ENCODE data around the gene NFU1.
"Not testable (repeated sequence)": the region's sequence is repeated elsewhere in the genome, so short reads cannot be mapped to it uniquely, and the experiment has no call there.

Gene NFU1

GRCh38 chr2:69386360-69386759, 50.9 kb downstream of the NFU1 start:
- DNase-seq: no peak

- DNase-seq: no peak
These were observed 51.6 kb downstream of the NFU1 start for GRCh38 chr2:69385443-69386151.

- no peak for DNase-seq
These were observed 52.6 kb downstream of the NFU1 start for GRCh38 chr2:69384618-69385081.

GRCh38 chr2:69383176-69383812, 53.9 kb downstream of the NFU1 start:
- no peak for DNase-seq

- no peak for DNase-seq
These were observed 54.7 kb downstream of the NFU1 start for GRCh38 chr2:69382547-69382946.

- DNase-seq: no peak
These were observed 55.9 kb downstream of the NFU1 start for GRCh38 chr2:69381337-69381737.

GRCh38 chr2:69380072-69380917, 56.9 kb downstream of the NFU1 start:
- DNase-seq: no peak

GRCh38 chr2:69376403-69376802, 60.8 kb downstream of the NFU1 start:
- no peak for DNase-seq

GRCh38 chr2:69375494-69376353, 61.5 kb downstream of the NFU1 start:
- peak; percentile 57 for DNase-seq

- DNase-seq: no peak
These were observed 64.5 kb downstream of the NFU1 start for GRCh38 chr2:69372767-69373166.

GRCh38 chr2:69369802-69370201, 67.4 kb downstream of the NFU1 start:
- no peak for DNase-seq

- no peak for DNase-seq
These were observed 68.6 kb downstream of the NFU1 start for GRCh38 chr2:69368588-69368987.

GRCh38 chr2:69359371-69359770, 77.9 kb downstream of the NFU1 start:
- no peak for DNase-seq

- no peak for DNase-seq
These were observed 78.3 kb downstream of the NFU1 start for GRCh38 chr2:69358914-69359313.

GRCh38 chr2:69356471-69356870, 80.8 kb downstream of the NFU1 start:
- no peak for DNase-seq

- DNase-seq: not testable (repeated sequence)
These were observed 82.3 kb downstream of the NFU1 start for GRCh38 chr2:69354976-69355375.

- no peak for DNase-seq
These were observed 83.9 kb downstream of the NFU1 start for GRCh38 chr2:69353360-69353759.

GRCh38 chr2:69348781-69349180, 88.5 kb downstream of the NFU1 start:
- DNase-seq: no peak

All from NCI-H748 treated with DMSO at 0.1 percent for 48 hours (cell line).